A549 (cell line): ENCODE data around the gene ZXDC. TPM values are rescaled to one million over a fixed set of nuclear protein-coding genes. Genes with fewer than 3 reads are reported as not detected.

ENCODE experiments used
- ATAC-seq, 2 experiments: fragments of 200-7000 bp in 1 of 2; fragments of >200 bp in 1 of 2; cut with Nextera tagmentation in 1 of 2; cut with Tn5 transposase in 1 of 2; 3 replicates each; pipeline versions ENCODE4 v1.8.0 to v1.9.1; 2018 to 2020; ENCODE audit warnings: mild to moderate bottlenecking in 1 of 2, moderate library complexity in 1 of 2
- CTCF ChIA-PET: fragments of 300-600 bp; sonication (Branson Sonifier 250); formaldehyde crosslinking; extraction: SDS; loops from one replicate; lab custom pipeline; 2021; ENCODE audit warnings: antibody characterized with exemption, inconsistent platforms; lab: Yijun Ruan, JAX
- POLR2A ChIA-PET: fragments of 350-600 bp; formaldehyde crosslinking; extraction: SDS; loops from one replicate; lab custom pipeline; 2021; ENCODE audit warnings: antibody characterized with exemption, inconsistent platforms; lab: Yijun Ruan, JAX
- DNase-seq, 2 experiments: peaks; one replicate each; pipeline versions ENCODE4 v3.0.0 to v3.0.0-alpha.2; 2011 to 2016; ENCODE audit warnings: low read depth in 1 of 2, low spot score in 1 of 2
- FAIRE-seq: peaks from 2 replicates; lab custom pipeline; 2011; peaks lifted over from hg19 to GRCh38; lab: Jason Lieb, UNC
- H3K27ac ChIP-seq, 2 experiments: fragments of >200 bp; sonication (Bioruptor Twin); formaldehyde crosslinking; 3 replicates each; pipeline ENCODE4 v1.5.1; 2016 to 2017
- H3K4me1 ChIP-seq: fragments of >200 bp; sonication (Bioruptor Twin); formaldehyde crosslinking; 3 replicates; pipeline ENCODE4 v1.6.1; 2016
- H3K4me2 ChIP-seq: fragments of >200 bp; sonication (Bioruptor Twin); formaldehyde crosslinking; 3 replicates; pipeline ENCODE4 v1.6.1; 2016
- H3K4me3 ChIP-seq: fragments of >200 bp; sonication (Bioruptor Twin); formaldehyde crosslinking; 3 replicates; pipeline ENCODE4 v1.5.1; 2016
- H3K9me3 ChIP-seq: fragments of >200 bp; sonication (Bioruptor Twin); formaldehyde crosslinking; 3 replicates; pipeline ENCODE4 v1.6.1; 2016
- BHLHE40 ChIP-seq: IDR thresholded peaks from 2 replicates; pipeline ENCODE4 v1.6.1; 2012; ENCODE audit warnings: low read depth, low read length, inconsistent platforms
- CEBPB ChIP-seq, 2 experiments: fragments of >200 bp in 1 of 2; sonication (Bioruptor Twin) in 1 of 2; formaldehyde crosslinking in 1 of 2; IDR thresholded peaks; 2 replicates each; pipeline ENCODE4 v1.6.1; 2012 to 2016
- CHD4 ChIP-seq: fragments of 200-600 bp; sonication (generic); IDR thresholded peaks from 2 replicates; pipeline ENCODE4 v1.6.1; 2016; ENCODE audit warnings: antibody characterized with exemption, mild to moderate bottlenecking, borderline replicate concordance
- EP300 ChIP-seq, 2 experiments: fragments of >200 bp; sonication (Bioruptor Twin); formaldehyde crosslinking; IDR thresholded peaks; 2 replicates in 1 of 2; 3 replicates in 1 of 2; pipeline ENCODE4 v1.6.1; 2016 to 2017
- ESRRA ChIP-seq: fragments of 150-350 bp; IDR thresholded peaks from 2 replicates; pipeline ENCODE4 v1.6.1; 2014; ENCODE audit warnings: mild to moderate bottlenecking, low read length, borderline replicate concordance
- HES2 ChIP-seq: fragments of >200 bp; sonication (Bioruptor Twin); formaldehyde crosslinking; IDR thresholded peaks from 2 replicates; pipeline ENCODE4 v1.6.1; 2016
- MAFK ChIP-seq: fragments of 450-650 bp; IDR thresholded peaks from 2 replicates; pipeline ENCODE4 v1.6.1; 2014; ENCODE audit not compliant: partially characterized antibody
- PHF8 ChIP-seq: fragments of 200-600 bp; sonication (generic); IDR thresholded peaks from 2 replicates; pipeline ENCODE4 v1.6.1; 2016; ENCODE audit warnings: low read depth, mild to moderate bottlenecking, antibody characterized with exemption, moderate library complexity, borderline replicate concordance
- RAD21 ChIP-seq, 2 experiments: fragments of >200 bp in 1 of 2; sonication (Bioruptor Twin) in 1 of 2; formaldehyde crosslinking in 1 of 2; IDR thresholded peaks in 1 of 2; conservative IDR thresholded peaks in 1 of 2; 2 replicates in 1 of 2; 3 replicates in 1 of 2; pipeline ENCODE4 v1.6.1; 2012 to 2018; ENCODE audit warnings: inconsistent platforms in 1 of 2
- RARB ChIP-seq: fragments of 250-450 bp; sonication (Bioruptor Pico); IDR thresholded peaks from 2 replicates; pipeline ENCODE4 v1.8.0; 2021; ENCODE audit warnings: mild to moderate bottlenecking, moderate library complexity
- SREBF2 ChIP-seq: fragments of 450-650 bp; IDR thresholded peaks from 2 replicates; pipeline ENCODE4 v1.6.1; 2014; ENCODE audit warnings: mild to moderate bottlenecking, moderate library complexity
- TP53 ChIP-seq: fragments of 250-450 bp; sonication (Bioruptor Pico); IDR thresholded peaks from 2 replicates; pipeline ENCODE4 v1.5.0; 2021; ENCODE audit warnings: mild to moderate bottlenecking, moderate library complexity
- WGBS: methylation state at CpG from one replicate; pipeline ENCODE4 v1.1.6; 2017; ENCODE audit errors: missing lambda C conversion rate; 5-methylcytosine and 5-hydroxymethylcytosine counted together
- polyA plus RNA-seq, 4 experiments: library from polyadenylated mRNA; depleted of rRNA in 3 of 4; stranded (reverse); fragments of >200 nt; fragmentation: RNase III in 1 of 4; extraction: RNeasy Plus Mini Kit Qiagen cat#74134 plus additional on column Dnase treatment in 1 of 4; gene quantifications; 2 replicates in 3 of 4; 3 replicates in 1 of 4; pipeline ENCODE4 v1.2.3, GENCODE V29; 2011 to 2017
- TF ChIP-seq, protein P1 (sequence below): fragments of 200-600 bp; sonication (generic); IDR thresholded peaks from 2 replicates; pipeline ENCODE4 v1.6.1; 2016; ENCODE audit warnings: antibody characterized with exemption, mild to moderate bottlenecking, moderate library complexity
- TF ChIP-seq, protein P2 (sequence below): IDR thresholded peaks from 2 replicates; pipeline ENCODE4 v1.6.1; 2012
- TF ChIP-seq, protein P3 (sequence below): fragments of 250-450 bp; sonication (Bioruptor Pico); IDR thresholded peaks from 2 replicates; pipeline ENCODE4 v1.5.0; 2021; ENCODE audit warnings: mild to moderate bottlenecking, moderate library complexity, borderline replicate concordance
- TF ChIP-seq, protein P4 (sequence below): fragments of >200 bp; sonication (Bioruptor Twin); formaldehyde crosslinking; IDR thresholded peaks from 3 replicates; pipeline ENCODE4 v1.6.1; 2016

Gene ZXDC
- polyA plus RNA-seq, 2 of the 4 experiments (the other 2 are of a cell fraction) = 6.0 to 8.5 TPM

DNA sequence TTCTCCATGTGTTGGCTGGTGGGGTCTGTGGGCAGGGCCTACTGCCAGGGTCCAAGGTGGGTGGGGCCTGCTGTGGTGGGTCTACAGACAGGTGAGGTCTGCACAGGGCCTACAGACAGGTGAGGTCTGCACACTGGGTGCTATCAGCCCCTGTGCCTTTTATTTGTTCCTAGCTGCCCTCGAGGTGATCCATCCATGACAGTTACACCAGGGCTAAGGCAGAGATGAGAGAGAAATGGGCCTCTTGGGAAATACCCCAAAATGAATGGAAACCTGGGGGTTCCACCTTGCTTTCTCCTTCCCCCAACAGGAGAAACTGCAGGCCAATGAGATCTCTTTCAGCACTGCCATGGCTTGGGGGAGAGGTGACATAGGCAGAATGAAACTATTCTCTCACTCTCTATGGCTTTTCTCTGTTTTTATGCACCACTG, 44.6 kb downstream of the ZXDC start:
- Histone ChIP-seq H3K4me2 (no peak overlapping the region), H3K4me3 (no peak overlapping the region), H3K27ac (no peak overlapping the region), H3K4me1 (no peaks in the 10 kb centered on the region), H3K9me3 (peaks cover under 1% of the 10 kb centered on the region; the same call in 1 of the 3 replicates)
- TF ChIP-seq CEBPB (IDR thresholded peaks at IDR 0.05) (no peak), BHLHE40 (no peak), MAFK (no peak), ESRRA (no peak), TP53 (CRISPR knock-in tag) (no peak), SREBF2 (no peak), RAD21 (conservative IDR thresholded peaks at IDR 0.05 in 1 of 2, IDR thresholded peaks at IDR 0.05 in 1 of 2) (no peak), EP300 (IDR thresholded peaks at IDR 0.05) (no peak), HES2 (no peak)
- TF ChIP-seq, protein P1, sequence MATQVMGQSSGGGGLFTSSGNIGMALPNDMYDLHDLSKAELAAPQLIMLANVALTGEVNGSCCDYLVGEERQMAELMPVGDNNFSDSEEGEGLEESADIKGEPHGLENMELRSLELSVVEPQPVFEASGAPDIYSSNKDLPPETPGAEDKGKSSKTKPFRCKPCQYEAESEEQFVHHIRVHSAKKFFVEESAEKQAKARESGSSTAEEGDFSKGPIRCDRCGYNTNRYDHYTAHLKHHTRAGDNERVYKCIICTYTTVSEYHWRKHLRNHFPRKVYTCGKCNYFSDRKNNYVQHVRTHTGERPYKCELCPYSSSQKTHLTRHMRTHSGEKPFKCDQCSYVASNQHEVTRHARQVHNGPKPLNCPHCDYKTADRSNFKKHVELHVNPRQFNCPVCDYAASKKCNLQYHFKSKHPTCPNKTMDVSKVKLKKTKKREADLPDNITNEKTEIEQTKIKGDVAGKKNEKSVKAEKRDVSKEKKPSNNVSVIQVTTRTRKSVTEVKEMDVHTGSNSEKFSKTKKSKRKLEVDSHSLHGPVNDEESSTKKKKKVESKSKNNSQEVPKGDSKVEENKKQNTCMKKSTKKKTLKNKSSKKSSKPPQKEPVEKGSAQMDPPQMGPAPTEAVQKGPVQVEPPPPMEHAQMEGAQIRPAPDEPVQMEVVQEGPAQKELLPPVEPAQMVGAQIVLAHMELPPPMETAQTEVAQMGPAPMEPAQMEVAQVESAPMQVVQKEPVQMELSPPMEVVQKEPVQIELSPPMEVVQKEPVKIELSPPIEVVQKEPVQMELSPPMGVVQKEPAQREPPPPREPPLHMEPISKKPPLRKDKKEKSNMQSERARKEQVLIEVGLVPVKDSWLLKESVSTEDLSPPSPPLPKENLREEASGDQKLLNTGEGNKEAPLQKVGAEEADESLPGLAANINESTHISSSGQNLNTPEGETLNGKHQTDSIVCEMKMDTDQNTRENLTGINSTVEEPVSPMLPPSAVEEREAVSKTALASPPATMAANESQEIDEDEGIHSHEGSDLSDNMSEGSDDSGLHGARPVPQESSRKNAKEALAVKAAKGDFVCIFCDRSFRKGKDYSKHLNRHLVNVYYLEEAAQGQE = no peak
- TF ChIP-seq, protein P2, sequence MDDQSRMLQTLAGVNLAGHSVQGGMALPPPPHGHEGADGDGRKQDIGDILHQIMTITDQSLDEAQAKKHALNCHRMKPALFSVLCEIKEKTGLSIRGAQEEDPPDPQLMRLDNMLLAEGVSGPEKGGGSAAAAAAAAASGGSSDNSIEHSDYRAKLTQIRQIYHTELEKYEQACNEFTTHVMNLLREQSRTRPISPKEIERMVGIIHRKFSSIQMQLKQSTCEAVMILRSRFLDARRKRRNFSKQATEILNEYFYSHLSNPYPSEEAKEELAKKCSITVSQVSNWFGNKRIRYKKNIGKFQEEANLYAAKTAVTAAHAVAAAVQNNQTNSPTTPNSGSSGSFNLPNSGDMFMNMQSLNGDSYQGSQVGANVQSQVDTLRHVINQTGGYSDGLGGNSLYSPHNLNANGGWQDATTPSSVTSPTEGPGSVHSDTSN = no peak
- TF ChIP-seq, protein P3, sequence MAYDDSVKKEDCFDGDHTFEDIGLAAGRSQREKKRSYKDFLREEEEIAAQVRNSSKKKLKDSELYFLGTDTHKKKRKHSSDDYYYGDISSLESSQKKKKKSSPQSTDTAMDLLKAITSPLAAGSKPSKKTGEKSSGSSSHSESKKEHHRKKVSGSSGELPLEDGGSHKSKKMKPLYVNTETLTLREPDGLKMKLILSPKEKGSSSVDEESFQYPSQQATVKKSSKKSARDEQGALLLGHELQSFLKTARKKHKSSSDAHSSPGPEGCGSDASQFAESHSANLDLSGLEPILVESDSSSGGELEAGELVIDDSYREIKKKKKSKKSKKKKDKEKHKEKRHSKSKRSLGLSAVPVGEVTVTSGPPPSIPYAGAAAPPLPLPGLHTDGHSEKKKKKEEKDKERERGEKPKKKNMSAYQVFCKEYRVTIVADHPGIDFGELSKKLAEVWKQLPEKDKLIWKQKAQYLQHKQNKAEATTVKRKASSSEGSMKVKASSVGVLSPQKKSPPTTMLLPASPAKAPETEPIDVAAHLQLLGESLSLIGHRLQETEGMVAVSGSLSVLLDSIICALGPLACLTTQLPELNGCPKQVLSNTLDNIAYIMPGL (CRISPR knock-in tag) = no peak
- TF ChIP-seq, protein P4, sequence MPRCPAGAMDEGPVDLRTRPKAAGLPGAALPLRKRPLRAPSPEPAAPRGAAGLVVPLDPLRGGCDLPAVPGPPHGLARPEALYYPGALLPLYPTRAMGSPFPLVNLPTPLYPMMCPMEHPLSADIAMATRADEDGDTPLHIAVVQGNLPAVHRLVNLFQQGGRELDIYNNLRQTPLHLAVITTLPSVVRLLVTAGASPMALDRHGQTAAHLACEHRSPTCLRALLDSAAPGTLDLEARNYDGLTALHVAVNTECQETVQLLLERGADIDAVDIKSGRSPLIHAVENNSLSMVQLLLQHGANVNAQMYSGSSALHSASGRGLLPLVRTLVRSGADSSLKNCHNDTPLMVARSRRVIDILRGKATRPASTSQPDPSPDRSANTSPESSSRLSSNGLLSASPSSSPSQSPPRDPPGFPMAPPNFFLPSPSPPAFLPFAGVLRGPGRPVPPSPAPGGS = no peak
- FAIRE-seq (no peak), ATAC-seq (no peak), DNase-seq (no peak)
- 57% methylated on average over 1 of the region's 1 CpG for WGBS
- ChIA-PET CTCF (interaction anchor here (1.5 kb wide), 1 partner anchor 298 kb away, joined by 3 read pairs; no protein-coding TSS in a partner anchor), POLR2A (no interaction called here)

DNA sequence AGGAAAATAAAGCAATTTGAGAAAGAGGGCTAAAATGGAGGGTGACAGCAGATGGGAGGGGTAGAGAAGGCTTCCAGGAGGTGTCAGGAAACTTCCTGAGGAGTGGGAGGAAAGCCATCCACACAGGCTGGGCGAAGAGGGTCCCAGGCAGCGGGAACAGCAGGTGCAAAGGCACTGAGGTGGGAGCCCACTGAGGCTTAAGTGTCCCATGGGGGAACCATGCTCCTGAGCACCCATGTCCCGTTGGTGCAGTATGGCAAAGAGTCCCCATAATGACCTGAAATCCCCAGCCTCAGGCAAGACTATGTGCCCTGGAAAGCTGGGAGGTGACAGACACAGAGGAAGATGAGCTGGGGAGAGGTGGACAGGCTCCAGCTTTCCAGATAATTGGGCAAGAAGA, 50.9 kb downstream of the ZXDC start:
- TF ChIP-seq PHF8 = no peak
- no peak for TF ChIP-seq MAFK
- TF ChIP-seq CHD4 = no peak
- TF ChIP-seq RARB (CRISPR knock-in tag) = no peak
- TF ChIP-seq, all 56 proteins: peak for 0
- CTCF ChIA-PET = no interaction called here
- ATAC-seq (no peak), FAIRE-seq (no peak), DNase-seq (no peak)
- Histone ChIP-seq H3K4me3 (no peak overlapping the region), H3K4me1 (no peaks in the 10 kb centered on the region), H3K9me3 (peaks cover 3% of the 10 kb centered on the region; the same call in 1 of the 3 replicates), H3K27ac (no peak overlapping the region), H3K4me2 (no peak overlapping the region)
- WGBS = 23% methylated on average over 2 of the region's 3 CpGs
- POLR2A ChIA-PET = no interaction called here
